ENCODE data around the gene SPPL2B.
"Not testable (repeated sequence)": the region's sequence is repeated elsewhere in the genome, so short reads cannot be mapped to it uniquely, and the experiment has no call there.

GRCh38 chr19:2392899-2393298, 64.4 kb downstream of the SPPL2B start:
- not testable (repeated sequence) for TF ChIP-seq ELF4, SP1 (IDR thresholded peaks at IDR 0.05)
